HEK293 (cell line): Measurements from ENCODE around the gene PHKB.

Source experiments
- CTCF ChIA-PET: fragments of 350-600 bp; formaldehyde crosslinking; extraction: SDS; loops from one replicate; lab custom pipeline; 2021; ENCODE audit warnings: antibody characterized with exemption; lab: Yijun Ruan, JAX
- POLR2A ChIA-PET: fragments of 300-600 bp; formaldehyde crosslinking; extraction: SDS; loops from one replicate; lab custom pipeline; 2020; ENCODE audit warnings: antibody characterized with exemption, inconsistent platforms; lab: Yijun Ruan, JAX
- H3K27ac ChIP-seq: fragments of 200-500 bp; sonication (Bioruptor generic); 2 replicates; pipeline ENCODE4 v1.5.1; 2014; ENCODE audit warnings: low read depth, low read length, control low read depth, inconsistent platforms; ENCODE audit errors: extremely low read depth
- H3K36me3 ChIP-seq, 2 experiments: fragments of 200-500 bp in 1 of 2; sonication (Bioruptor generic) in 1 of 2; 1 replicate in 1 of 2; 2 replicates in 1 of 2; pipeline ENCODE4 v1.5.1; 2014 to 2017; ENCODE audit warnings: inconsistent platforms in 2 of 2, low read length in 2 of 2; ENCODE audit not compliant: control insufficient read depth in 2 of 2, insufficient read depth in 1 of 2
- H3K4me1 ChIP-seq: fragments of 200-500 bp; sonication (Bioruptor generic); 2 replicates; pipeline ENCODE4 v1.5.1; 2014; ENCODE audit warnings: mild to moderate bottlenecking, low read length, inconsistent platforms; ENCODE audit not compliant: control insufficient read depth, insufficient read depth
- H3K4me3 ChIP-seq: 2 replicates; pipeline ENCODE4 v1.5.1; 2011; ENCODE audit warnings: low read depth, mild to moderate bottlenecking, control low read depth, low read length, moderate library complexity
- H3K9me3 ChIP-seq: fragments of 200-500 bp; sonication (Bioruptor generic); 2 replicates; pipeline ENCODE4 v1.5.1; 2014; ENCODE audit warnings: low read depth, low read length, inconsistent platforms; ENCODE audit not compliant: control insufficient read depth, insufficient read depth
- BCL11B ChIP-seq: fragments of 450-650 bp; formaldehyde crosslinking; IDR thresholded peaks from 2 replicates; pipeline ENCODE4 v1.5.1; 2016; ENCODE audit warnings: low read depth, missing biosample characterization, missing genetic modification characterization
- GLI4 ChIP-seq: fragments of 450-650 bp; formaldehyde crosslinking; IDR thresholded peaks from 2 replicates; pipeline ENCODE4 v1.5.1; 2016; ENCODE audit warnings: missing biosample characterization, missing genetic modification characterization
- MEIS1 ChIP-seq: sonication (generic); formaldehyde crosslinking; IDR thresholded peaks from 2 replicates; pipeline ENCODE4 v1.8.1; 2022; ENCODE audit warnings: missing genetic modification reagents, mild to moderate bottlenecking, borderline replicate concordance
- YY1 ChIP-seq: fragments of 450-650 bp; formaldehyde crosslinking; IDR thresholded peaks from 2 replicates; pipeline ENCODE4 v1.5.1; 2018; ENCODE audit warnings: missing biosample characterization, missing genetic modification characterization
- ZFHX2 ChIP-seq: fragments of 450-650 bp; formaldehyde crosslinking; conservative IDR thresholded peaks from 2 replicates; pipeline ENCODE4 v1.5.1; 2016; ENCODE audit warnings: missing biosample characterization, missing genetic modification characterization
- ZNF132 ChIP-seq: fragments of 450-650 bp; formaldehyde crosslinking; IDR thresholded peaks from 2 replicates; pipeline ENCODE4 v1.5.1; 2017; ENCODE audit warnings: missing biosample characterization, missing genetic modification characterization, borderline replicate concordance
- ZNF169 ChIP-seq: fragments of 450-650 bp; formaldehyde crosslinking; IDR thresholded peaks from 2 replicates; pipeline ENCODE4 v1.5.1; 2016; ENCODE audit warnings: missing biosample characterization, missing genetic modification characterization
- ZNF175 ChIP-seq: fragments of 450-650 bp; formaldehyde crosslinking; IDR thresholded peaks from 2 replicates; pipeline ENCODE4 v1.5.1; 2016; ENCODE audit warnings: missing biosample characterization, missing genetic modification characterization
- ZNF302 ChIP-seq: fragments of 450-650 bp; formaldehyde crosslinking; IDR thresholded peaks from 2 replicates; pipeline ENCODE4 v1.5.1; 2016; ENCODE audit warnings: missing biosample characterization, missing genetic modification characterization, low read depth
- ZNF37A ChIP-seq: fragments of 450-650 bp; IDR thresholded peaks from 2 replicates; pipeline ENCODE4 v1.5.1; 2018; ENCODE audit warnings: missing biosample characterization, missing genetic modification characterization
- ZNF416 ChIP-seq: fragments of 450-650 bp; formaldehyde crosslinking; IDR thresholded peaks from 2 replicates; pipeline ENCODE4 v1.5.1; 2016; ENCODE audit warnings: missing biosample characterization, missing genetic modification characterization
- ZNF544 ChIP-seq: fragments of 450-650 bp; formaldehyde crosslinking; IDR thresholded peaks from 2 replicates; pipeline ENCODE4 v1.5.0; 2017; ENCODE audit warnings: missing biosample characterization, missing genetic modification characterization
- ZNF560 ChIP-seq: fragments of 450-650 bp; formaldehyde crosslinking; IDR thresholded peaks from 2 replicates; pipeline ENCODE4 v1.5.1; 2017; ENCODE audit warnings: missing biosample characterization, missing genetic modification characterization, borderline replicate concordance
- ZNF561 ChIP-seq: fragments of 450-650 bp; IDR thresholded peaks from 2 replicates; pipeline ENCODE4 v1.5.1; 2018; ENCODE audit warnings: missing biosample characterization, missing genetic modification characterization, borderline replicate concordance
- ZSCAN23 ChIP-seq: fragments of 450-650 bp; formaldehyde crosslinking; IDR thresholded peaks from 2 replicates; pipeline ENCODE4 v1.5.1; 2016; ENCODE audit warnings: missing biosample characterization, missing genetic modification characterization
- TF ChIP-seq, protein P1 (sequence below): fragments of 450-650 bp; formaldehyde crosslinking; IDR thresholded peaks from 2 replicates; pipeline ENCODE4 v1.5.1; 2017; ENCODE audit warnings: missing biosample characterization, missing genetic modification characterization
- TF ChIP-seq, protein P2 (sequence below): IDR thresholded peaks from 2 replicates; pipeline ENCODE4 v1.6.1; 2011; ENCODE audit warnings: mild to moderate bottlenecking, low read depth, low read length, borderline replicate concordance
- TF ChIP-seq, protein P3 (sequence below): fragments of 450-650 bp; formaldehyde crosslinking; IDR thresholded peaks from 2 replicates; pipeline ENCODE4 v1.5.1; 2016; ENCODE audit warnings: missing biosample characterization, missing genetic modification characterization
- TF ChIP-seq, protein P4 (sequence below): fragments of 450-650 bp; formaldehyde crosslinking; IDR thresholded peaks from 2 replicates; pipeline ENCODE4 v1.5.1; 2017; ENCODE audit warnings: missing biosample characterization, missing genetic modification characterization
- TF ChIP-seq, protein P5 (sequence below): fragments of 450-650 bp; formaldehyde crosslinking; optimal IDR thresholded peaks from 2 replicates; pipeline ENCODE3; 2016; ENCODE audit warnings: missing biosample characterization, mild to moderate bottlenecking, missing genetic modification characterization

PHKB gene

DNA sequence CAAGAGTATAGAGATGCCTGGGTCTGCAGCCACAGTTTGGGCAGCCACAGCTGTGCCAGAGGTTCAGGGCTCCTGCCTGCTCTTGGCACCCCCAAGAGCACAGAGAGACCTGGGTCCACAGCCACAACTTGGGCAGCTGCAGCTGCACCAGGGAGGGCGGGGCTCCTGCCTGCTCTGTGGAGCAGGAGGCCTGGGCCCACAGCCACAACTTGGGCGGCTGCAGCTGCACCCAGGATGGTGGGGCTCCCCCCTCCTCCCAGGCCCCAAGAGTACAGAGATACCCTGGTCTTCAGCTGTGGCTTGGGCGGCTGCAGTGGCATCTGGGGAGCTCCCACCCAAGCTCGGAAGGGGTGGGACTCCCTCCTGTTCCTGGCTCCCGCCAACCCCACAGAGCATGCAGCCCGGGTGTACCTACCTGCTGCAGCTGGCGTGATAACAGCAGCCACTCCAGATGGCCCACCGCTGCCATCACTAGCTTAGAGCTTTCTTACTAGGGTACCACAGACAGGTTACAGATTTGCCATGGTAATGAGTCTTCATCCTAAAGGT lies 72.7 kb downstream of the PHKB start (continued):
- TF ChIP-seq, protein P1, sequence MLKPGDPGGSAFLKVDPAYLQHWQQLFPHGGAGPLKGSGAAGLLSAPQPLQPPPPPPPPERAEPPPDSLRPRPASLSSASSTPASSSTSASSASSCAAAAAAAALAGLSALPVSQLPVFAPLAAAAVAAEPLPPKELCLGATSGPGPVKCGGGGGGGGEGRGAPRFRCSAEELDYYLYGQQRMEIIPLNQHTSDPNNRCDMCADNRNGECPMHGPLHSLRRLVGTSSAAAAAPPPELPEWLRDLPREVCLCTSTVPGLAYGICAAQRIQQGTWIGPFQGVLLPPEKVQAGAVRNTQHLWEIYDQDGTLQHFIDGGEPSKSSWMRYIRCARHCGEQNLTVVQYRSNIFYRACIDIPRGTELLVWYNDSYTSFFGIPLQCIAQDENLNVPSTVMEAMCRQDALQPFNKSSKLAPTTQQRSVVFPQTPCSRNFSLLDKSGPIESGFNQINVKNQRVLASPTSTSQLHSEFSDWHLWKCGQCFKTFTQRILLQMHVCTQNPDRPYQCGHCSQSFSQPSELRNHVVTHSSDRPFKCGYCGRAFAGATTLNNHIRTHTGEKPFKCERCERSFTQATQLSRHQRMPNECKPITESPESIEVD (tag by site-specific recombination): no peak
- TF ChIP-seq ZNF544 (no peak), ZNF169 (tag by site-specific recombination) (no peak), GLI4 (tag by site-specific recombination) (no peak), ZNF416 (tag by site-specific recombination) (no peak), ZNF560 (tag by site-specific recombination) (no peak), ZSCAN23 (tag by site-specific recombination) (no peak), BCL11B (tag by site-specific recombination) (no peak), YY1 (no peak)
- TF ChIP-seq, protein P2, sequence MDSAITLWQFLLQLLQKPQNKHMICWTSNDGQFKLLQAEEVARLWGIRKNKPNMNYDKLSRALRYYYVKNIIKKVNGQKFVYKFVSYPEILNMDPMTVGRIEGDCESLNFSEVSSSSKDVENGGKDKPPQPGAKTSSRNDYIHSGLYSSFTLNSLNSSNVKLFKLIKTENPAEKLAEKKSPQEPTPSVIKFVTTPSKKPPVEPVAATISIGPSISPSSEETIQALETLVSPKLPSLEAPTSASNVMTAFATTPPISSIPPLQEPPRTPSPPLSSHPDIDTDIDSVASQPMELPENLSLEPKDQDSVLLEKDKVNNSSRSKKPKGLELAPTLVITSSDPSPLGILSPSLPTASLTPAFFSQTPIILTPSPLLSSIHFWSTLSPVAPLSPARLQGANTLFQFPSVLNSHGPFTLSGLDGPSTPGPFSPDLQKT: no peak
- TF ChIP-seq, protein P3, sequence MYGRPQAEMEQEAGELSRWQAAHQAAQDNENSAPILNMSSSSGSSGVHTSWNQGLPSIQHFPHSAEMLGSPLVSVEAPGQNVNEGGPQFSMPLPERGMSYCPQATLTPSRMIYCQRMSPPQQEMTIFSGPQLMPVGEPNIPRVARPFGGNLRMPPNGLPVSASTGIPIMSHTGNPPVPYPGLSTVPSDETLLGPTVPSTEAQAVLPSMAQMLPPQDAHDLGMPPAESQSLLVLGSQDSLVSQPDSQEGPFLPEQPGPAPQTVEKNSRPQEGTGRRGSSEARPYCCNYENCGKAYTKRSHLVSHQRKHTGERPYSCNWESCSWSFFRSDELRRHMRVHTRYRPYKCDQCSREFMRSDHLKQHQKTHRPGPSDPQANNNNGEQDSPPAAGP (tag by site-specific recombination): no peak

DNA sequence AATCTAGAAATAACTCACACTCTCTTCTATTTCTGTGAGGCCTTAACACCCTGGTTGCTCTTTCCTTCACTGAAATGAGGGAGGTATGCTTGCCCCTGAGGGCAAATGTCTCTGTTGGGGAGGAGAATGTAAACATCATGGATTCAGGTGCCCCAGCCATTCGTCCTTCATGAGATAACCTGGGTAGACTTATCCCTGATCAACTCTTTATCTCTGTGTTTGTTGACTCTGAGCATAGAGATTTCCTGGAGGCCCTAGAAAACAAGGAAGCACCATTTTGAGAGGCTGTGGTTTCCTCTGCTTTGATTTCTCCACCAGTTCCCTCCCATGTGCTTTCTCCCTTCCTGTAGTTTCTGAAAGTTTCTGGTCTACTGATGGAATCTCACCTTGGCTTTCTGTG lies 77.3 kb downstream of the PHKB start:
- H3K27ac ChIP-seq: no peak overlapping the region
- TF ChIP-seq ZNF37A (no peak), MEIS1 (CRISPR knock-in tag) (no peak), ZNF561 (tag by site-specific recombination) (no peak), ZFHX2 (no peak), ZNF175 (no peak), ZNF132 (tag by site-specific recombination) (no peak), ZNF302 (tag by site-specific recombination) (no peak)
- TF ChIP-seq, protein P4, sequence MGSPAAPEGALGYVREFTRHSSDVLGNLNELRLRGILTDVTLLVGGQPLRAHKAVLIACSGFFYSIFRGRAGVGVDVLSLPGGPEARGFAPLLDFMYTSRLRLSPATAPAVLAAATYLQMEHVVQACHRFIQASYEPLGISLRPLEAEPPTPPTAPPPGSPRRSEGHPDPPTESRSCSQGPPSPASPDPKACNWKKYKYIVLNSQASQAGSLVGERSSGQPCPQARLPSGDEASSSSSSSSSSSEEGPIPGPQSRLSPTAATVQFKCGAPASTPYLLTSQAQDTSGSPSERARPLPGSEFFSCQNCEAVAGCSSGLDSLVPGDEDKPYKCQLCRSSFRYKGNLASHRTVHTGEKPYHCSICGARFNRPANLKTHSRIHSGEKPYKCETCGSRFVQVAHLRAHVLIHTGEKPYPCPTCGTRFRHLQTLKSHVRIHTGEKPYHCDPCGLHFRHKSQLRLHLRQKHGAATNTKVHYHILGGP (tag by site-specific recombination): no peak
- TF ChIP-seq, protein P5, sequence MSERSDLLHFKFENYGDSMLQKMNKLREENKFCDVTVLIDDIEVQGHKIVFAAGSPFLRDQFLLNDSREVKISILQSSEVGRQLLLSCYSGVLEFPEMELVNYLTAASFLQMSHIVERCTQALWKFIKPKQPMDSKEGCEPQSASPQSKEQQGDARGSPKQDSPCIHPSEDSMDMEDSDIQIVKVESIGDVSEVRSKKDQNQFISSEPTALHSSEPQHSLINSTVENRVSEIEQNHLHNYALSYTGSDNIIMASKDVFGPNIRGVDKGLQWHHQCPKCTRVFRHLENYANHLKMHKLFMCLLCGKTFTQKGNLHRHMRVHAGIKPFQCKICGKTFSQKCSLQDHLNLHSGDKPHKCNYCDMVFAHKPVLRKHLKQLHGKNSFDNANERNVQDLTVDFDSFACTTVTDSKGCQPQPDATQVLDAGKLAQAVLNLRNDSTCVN: no peak
- H3K4me3 ChIP-seq: no peak overlapping the region
- ChIA-PET POLR2A (no interaction called here), CTCF (no interaction called here)
- H3K4me1 ChIP-seq: no peaks in the 10 kb centered on the region
- H3K36me3 ChIP-seq: no peaks in the 10 kb centered on the region
- H3K9me3 ChIP-seq: no peaks in the 10 kb centered on the region
